GM23338 (cell line): ENCODE measurements around the gene FEN1.

Source experiments
- CTCF ChIP-seq, 2 experiments: fragments of 200-600 bp in 1 of 2; sonication (generic) in 1 of 2; conservative IDR thresholded peaks; 2 replicates each; pipeline versions ENCODE4 v1.5.1 to v1.6.1; 2016 to 2017; ENCODE audit warnings: antibody characterized with exemption in 2 of 2, low read depth in 2 of 2, mild to moderate bottlenecking in 2 of 2, moderate library complexity in 1 of 2
- EZH2 ChIP-seq: fragments of 200-600 bp; sonication (generic); IDR thresholded peaks from one replicate; pipeline ENCODE4 v1.8.0; 2017; ENCODE audit warnings: antibody characterized with exemption, mild to moderate bottlenecking, low read depth; ENCODE audit not compliant: unreplicated experiment
- EZH2phosphoT487 ChIP-seq: fragments of 200-600 bp; sonication (generic); IDR thresholded peaks from one replicate; pipeline ENCODE4 v1.8.1; 2018; ENCODE audit warnings: antibody characterized with exemption; ENCODE audit not compliant: unreplicated experiment
- NANOG ChIP-seq: IDR thresholded peaks from 2 replicates; pipeline ENCODE4 v1.6.1; 2016; ENCODE audit warnings: antibody characterized with exemption, borderline replicate concordance
- POLR2AphosphoS5 ChIP-seq: IDR thresholded peaks from 2 replicates; pipeline ENCODE4 v1.6.1; 2016; ENCODE audit warnings: antibody characterized with exemption, low read depth

DNA sequence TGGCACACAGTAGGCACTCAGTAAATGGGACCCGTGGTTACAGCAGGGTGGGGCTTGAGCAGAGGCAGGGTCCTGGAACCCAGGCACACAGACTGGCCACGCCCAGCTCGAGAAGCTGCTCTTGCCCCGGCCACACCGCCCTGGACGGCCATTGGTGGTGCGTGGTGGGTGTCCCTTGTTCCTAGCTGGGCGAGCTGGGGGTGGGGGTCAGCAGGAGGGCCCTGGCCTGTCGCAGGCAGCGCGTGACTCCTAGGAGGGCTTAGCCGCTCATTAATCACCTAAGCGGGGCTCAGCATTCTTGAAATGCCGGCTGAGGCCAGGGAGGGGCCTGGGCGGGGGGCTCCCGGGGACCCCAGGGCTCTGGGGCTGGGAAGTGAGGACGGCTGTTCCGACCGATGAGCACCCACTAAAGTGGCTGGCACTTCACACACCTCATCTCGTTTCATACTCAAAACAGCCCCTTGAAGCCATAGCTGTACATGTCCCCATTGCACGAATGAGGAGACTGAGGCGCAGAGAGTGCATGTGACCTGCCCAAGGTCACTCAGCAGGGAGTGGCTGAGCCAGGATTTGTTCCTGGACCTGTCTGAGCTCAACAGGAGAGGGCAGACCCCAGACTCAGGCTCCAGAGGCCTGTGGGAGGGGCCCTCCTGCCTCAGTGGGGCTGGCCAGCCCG, 28.6 kb upstream of the FEN1 start:
- TF ChIP-seq POLR2AphosphoS5 (no peak), CTCF (conservative IDR thresholded peaks at IDR 0.05; ENCODE audit: low read depth in 2 of 2) (no peak), EZH2phosphoT487 (no peak), EZH2 (no peak), NANOG (no peak)
